DND-41 (cell line): Measurements from ENCODE around the gene SPOCD1.

ENCODE experiments used
- CTCF ChIP-seq: IDR thresholded peaks from 2 replicates; pipeline ENCODE4 v1.5.1; 2012; ENCODE audit warnings: borderline replicate concordance, low read length, moderate library complexity, mild to moderate bottlenecking; ENCODE audit not compliant: poor library complexity, severe bottlenecking; ENCODE audit errors: extremely low read depth
- EZH2 ChIP-seq: IDR thresholded peaks from 3 replicates; pipeline ENCODE4 v1.6.1; 2012; ENCODE audit warnings: borderline replicate concordance, low read depth, mild to moderate bottlenecking, moderate library complexity, low read length, inconsistent platforms; ENCODE audit not compliant: severe bottlenecking

DNA sequence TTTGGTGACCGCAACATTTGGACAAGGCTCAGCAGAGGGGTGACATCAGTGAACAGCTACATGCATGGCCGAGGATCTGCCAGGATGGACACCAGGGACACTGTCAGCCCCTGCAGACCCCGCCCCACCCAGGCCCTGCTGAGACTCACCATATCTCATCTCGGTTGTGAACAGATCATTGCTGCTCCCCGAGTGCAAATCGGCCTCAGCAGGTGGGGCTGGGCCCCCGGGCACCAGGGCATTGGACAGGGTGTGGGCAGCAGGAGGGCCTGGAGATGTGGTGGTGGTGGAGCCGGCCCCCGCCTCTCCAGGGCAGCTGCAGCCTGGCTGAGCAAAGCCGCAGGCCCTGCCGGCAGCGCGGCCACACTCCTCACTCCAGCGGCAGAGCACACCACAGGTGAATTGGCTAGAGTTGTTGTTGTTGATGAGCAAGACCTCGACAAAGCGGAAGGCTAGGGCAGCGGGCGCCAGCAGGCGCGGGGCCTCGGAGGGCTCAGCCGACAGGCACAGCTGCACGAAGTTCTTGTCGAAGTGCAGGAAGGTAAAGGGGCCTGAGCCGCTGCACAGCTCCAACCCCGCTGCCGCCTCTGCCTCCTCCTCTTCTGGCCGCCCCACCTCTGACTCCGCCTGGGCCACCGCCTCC, 59.9 kb downstream of the SPOCD1 start:
- no peak for TF ChIP-seq CTCF
- no peak for TF ChIP-seq EZH2
